Mucosa of stomach (tissue), 1 donor: Measurements from ENCODE around the gene LEKR1.
"Not testable (repeated sequence)": the region's sequence is repeated elsewhere in the genome, so short reads cannot be mapped to it uniquely, and the experiment has no call there.

Experiments used
- H3K27me3 ChIP-seq: one replicate; pipeline ENCODE4 v1.7.0; 2013; ENCODE audit warnings: mild to moderate bottlenecking, low read length; ENCODE audit not compliant: control insufficient read depth, insufficient read depth
- H3K36me3 ChIP-seq: one replicate; pipeline ENCODE4 v1.7.0; 2013; ENCODE audit warnings: low read length; ENCODE audit not compliant: control insufficient read depth, insufficient read depth
- H3K4me1 ChIP-seq: one replicate; pipeline ENCODE4 v1.7.0; 2013; ENCODE audit warnings: mild to moderate bottlenecking, low read length; ENCODE audit not compliant: control insufficient read depth, insufficient read depth
- H3K4me3 ChIP-seq: one replicate; pipeline ENCODE4 v1.7.0; 2013; ENCODE audit warnings: low read length
- H3K9ac ChIP-seq: one replicate; pipeline ENCODE4 v1.7.0; 2013; ENCODE audit warnings: mild to moderate bottlenecking, low read length, moderate library complexity
- H3K9me3 ChIP-seq: one replicate; pipeline ENCODE4 v1.7.0; 2013; ENCODE audit warnings: mild to moderate bottlenecking, low read length, moderate library complexity; ENCODE audit not compliant: control insufficient read depth
- donor health status: Pancreatic carcinoma.

LEKR1 gene

DNA sequence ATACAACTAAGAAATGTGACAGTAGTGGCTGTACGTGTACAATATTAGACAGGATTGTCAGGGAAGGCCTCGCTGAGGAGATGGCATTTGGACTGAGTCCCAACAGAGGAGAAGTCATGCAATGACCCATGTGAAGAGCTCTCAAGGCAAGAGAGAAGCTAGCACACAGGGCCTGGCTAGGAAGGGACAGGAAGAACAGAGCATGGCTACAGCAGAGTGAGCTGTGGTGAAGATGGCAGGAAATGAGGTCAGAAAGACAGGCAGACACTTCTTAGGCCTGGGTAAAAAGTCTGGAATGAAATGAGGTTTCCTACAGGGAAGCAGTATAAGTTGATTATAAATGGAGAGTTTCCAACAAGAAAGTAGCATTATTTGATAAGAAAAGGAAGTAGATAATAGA, 33.2 kb upstream of the LEKR1 start:
- Histone ChIP-seq H3K36me3 (no peaks in the 10 kb centered on the region), H3K9ac (no peak overlapping the region), H3K27me3 (no peaks in the 10 kb centered on the region), H3K4me1 (peaks cover 11% of the 10 kb centered on the region), H3K4me3 (no peak overlapping the region), H3K9me3 (no peaks in the 10 kb centered on the region)

- H3K9ac ChIP-seq = no peak overlapping the region
- H3K4me3 ChIP-seq = no peak overlapping the region
- no peaks in the 10 kb centered on the region for H3K9me3 ChIP-seq
- no peaks in the 10 kb centered on the region for H3K36me3 ChIP-seq
- no peaks in the 10 kb centered on the region for H3K27me3 ChIP-seq
- H3K4me1 ChIP-seq = peaks cover 11% of the 10 kb centered on the region
These were observed 32.8 kb upstream of the LEKR1 start for GRCh38 chr3:156793400-156793799.

DNA sequence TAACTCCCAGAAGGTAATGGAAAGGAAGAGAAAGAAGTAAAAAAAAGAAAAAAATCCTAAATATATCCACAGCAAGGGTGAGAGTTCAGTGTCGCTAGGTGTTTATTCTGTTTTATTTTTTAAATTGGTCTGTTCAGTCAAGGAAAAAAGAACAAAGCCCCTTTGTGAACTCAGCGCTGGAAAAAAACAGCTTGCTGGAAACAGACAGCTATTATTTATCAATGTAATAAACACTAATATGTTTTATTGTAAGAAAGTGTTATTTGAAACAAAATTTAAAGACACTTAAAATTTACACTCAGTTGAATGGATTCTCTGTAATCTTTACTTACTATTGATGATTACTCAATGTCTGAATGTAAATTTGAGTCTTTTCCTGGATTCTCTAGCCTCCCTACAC, 32.3 kb upstream of the LEKR1 start:
- Histone ChIP-seq H3K27me3 (no peaks in the 10 kb centered on the region), H3K36me3 (no peaks in the 10 kb centered on the region), H3K4me3 (no peak overlapping the region), H3K9me3 (no peaks in the 10 kb centered on the region), H3K9ac (no peak overlapping the region), H3K4me1 (peaks cover 11% of the 10 kb centered on the region)

DNA sequence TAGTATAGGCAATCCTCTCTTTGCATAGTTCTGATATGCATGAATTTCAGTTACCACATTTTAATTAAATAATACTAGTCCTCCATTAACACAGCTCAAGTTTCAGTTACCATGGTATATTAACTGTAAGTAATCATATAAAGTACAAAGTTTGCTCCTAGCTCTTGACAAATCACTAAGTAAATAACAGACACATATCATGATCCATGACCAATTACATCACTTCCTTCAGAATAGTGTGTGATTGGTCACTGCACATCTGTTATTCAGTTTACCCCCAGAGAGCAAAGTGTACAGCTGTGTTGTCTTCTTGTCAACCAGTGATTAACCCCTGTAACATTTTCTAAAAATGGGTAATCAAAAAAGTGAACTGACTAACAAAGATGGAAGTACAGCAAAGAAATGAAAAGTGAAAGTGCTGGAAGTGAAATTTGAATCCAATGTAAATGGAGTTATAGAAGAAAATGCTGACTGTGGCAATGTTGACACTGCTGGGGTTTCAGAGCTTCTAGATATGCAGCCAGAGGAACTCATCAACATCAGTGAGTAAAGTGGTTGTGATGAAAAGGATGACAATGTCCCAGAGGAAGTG, 30.2 kb upstream of the LEKR1 start:
- peaks cover 11% of the 10 kb centered on the region for H3K4me1 ChIP-seq
- no peaks in the 10 kb centered on the region for H3K27me3 ChIP-seq
- no peak overlapping the region for H3K4me3 ChIP-seq
- H3K36me3 ChIP-seq = no peaks in the 10 kb centered on the region
- H3K9ac ChIP-seq = no peak overlapping the region
- H3K9me3 ChIP-seq = no peaks in the 10 kb centered on the region

- H3K9me3 ChIP-seq = no peaks in the 10 kb centered on the region
- H3K4me1 ChIP-seq = peaks cover 11% of the 10 kb centered on the region
- H3K36me3 ChIP-seq = no peaks in the 10 kb centered on the region
- no peak overlapping the region for H3K4me3 ChIP-seq
- no peak overlapping the region for H3K9ac ChIP-seq
- no peaks in the 10 kb centered on the region for H3K27me3 ChIP-seq
These were observed 28.8 kb upstream of the LEKR1 start for GRCh38 chr3:156797368-156797767.

DNA sequence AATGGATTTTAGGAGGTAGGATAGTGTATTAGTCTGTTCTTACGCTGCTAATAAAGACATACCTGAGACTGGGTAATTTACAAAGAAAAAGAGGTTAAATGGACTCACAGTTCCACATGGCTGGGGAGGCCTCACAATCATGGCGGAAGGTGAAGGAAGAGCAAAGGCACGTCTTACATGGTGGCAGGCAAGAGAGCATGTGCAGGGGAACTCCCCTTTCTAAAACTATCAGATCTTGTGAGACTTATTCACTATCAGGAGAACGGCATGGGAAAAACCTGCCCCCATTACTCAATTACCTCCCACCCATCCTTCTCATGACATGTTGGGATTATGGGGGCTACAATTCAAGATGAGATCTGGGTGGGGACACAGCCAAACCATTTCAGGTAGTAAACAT, 25.9 kb upstream of the LEKR1 start:
- H3K36me3 ChIP-seq, H3K9me3 ChIP-seq, H3K4me1 ChIP-seq, H3K27me3 ChIP-seq, H3K9ac ChIP-seq, H3K4me3 ChIP-seq: not testable (repeated sequence)

- Histone ChIP-seq H3K27me3 (no peaks in the 10 kb centered on the region), H3K36me3 (no peaks in the 10 kb centered on the region), H3K9ac (no peak overlapping the region), H3K4me1 (no peaks in the 10 kb centered on the region), H3K9me3 (no peaks in the 10 kb centered on the region), H3K4me3 (no peak overlapping the region)
These were observed 24.4 kb upstream of the LEKR1 start for GRCh38 chr3:156801746-156802145.

DNA sequence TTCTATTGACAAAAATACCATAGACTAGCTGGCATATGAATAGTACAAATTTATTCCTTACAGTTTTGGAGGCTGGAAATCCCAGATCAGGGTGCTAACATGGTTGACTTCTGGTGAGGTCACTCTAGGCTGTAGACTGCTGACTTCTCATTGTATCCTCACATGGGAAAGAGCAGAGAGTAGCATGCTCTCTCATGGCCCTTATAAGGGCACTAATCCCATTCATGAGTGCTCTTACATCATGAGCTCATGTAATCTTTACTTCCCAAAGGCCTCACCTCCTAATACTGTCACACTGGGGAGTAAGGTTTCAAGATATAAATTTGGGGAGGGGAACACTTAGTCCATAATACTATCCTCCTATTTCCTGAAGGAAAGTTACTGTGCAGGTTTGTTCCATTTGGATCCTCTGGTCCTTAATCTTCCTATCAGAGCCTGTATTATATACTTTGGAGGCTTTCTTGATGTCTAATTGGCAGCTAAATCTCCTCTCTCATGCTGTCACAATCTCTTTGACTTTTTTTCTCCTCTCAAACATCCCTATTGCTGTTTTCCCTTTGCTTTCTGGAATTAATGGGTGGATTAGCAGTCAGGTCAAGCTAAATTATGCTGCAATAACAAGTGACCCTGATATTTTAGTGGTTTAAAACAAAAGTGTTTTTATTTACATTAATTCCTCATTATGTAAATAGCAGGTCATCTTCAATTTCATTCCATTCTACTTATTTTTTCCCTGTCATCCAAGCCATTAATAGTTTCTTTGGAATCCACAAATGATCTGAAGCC, 23.1 kb upstream of the LEKR1 start:
- Histone ChIP-seq H3K27me3 (no peaks in the 10 kb centered on the region), H3K9me3 (no peaks in the 10 kb centered on the region), H3K4me3 (no peak overlapping the region), H3K4me1 (no peaks in the 10 kb centered on the region), H3K36me3 (no peaks in the 10 kb centered on the region), H3K9ac (no peak overlapping the region)

- Histone ChIP-seq H3K9me3 (no peaks in the 10 kb centered on the region), H3K27me3 (no peaks in the 10 kb centered on the region), H3K4me3 (no peak overlapping the region), H3K36me3 (no peaks in the 10 kb centered on the region), H3K9ac (no peak overlapping the region), H3K4me1 (no peaks in the 10 kb centered on the region)
These were observed 22.0 kb upstream of the LEKR1 start for GRCh38 chr3:156803952-156804741.

DNA sequence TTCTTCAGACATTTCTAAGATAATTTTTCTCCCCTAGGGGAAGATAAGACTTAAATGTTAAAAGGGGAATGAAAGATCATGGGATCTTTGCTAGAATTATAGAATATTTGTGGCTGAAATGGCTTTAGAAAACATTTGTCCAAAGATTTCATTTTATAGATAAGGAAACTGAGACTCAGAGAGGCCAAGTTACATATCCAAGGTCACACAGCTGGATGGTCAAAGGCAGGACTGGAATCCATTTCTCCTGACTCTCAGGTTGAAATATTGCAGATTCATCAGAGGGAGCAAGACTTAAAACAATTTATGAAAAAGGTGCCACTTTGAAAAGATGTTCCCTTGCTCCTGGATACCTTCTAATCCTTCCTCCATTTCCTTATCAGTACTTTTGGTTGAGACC, 19.5 kb upstream of the LEKR1 start:
- Histone ChIP-seq H3K4me3 (no peak overlapping the region), H3K9me3 (no peaks in the 10 kb centered on the region), H3K27me3 (no peaks in the 10 kb centered on the region), H3K9ac (no peak overlapping the region), H3K4me1 (peaks cover 5% of the 10 kb centered on the region), H3K36me3 (no peaks in the 10 kb centered on the region)

GRCh38 chr3:156808025-156808424, 18.1 kb upstream of the LEKR1 start:
- H3K9ac ChIP-seq = no peak overlapping the region
- no peaks in the 10 kb centered on the region for H3K9me3 ChIP-seq
- H3K4me1 ChIP-seq = peaks cover 13% of the 10 kb centered on the region
- H3K36me3 ChIP-seq = no peaks in the 10 kb centered on the region
- H3K27me3 ChIP-seq = no peaks in the 10 kb centered on the region
- H3K4me3 ChIP-seq = no peak overlapping the region
